Ishikawa (cell line): ENCODE results near the gene GMFB.

ENCODE experiments used
- CEBPB ChIP-seq: IDR thresholded peaks from 2 replicates; pipeline ENCODE4 v1.6.1; 2012
- CREB1 ChIP-seq: IDR thresholded peaks from 2 replicates; pipeline ENCODE4 v1.6.1; 2012; ENCODE audit warnings: low read depth
- EGR1 ChIP-seq: IDR thresholded peaks from 2 replicates; pipeline ENCODE4 v1.6.1; 2012
- EP300 ChIP-seq: IDR thresholded peaks from 2 replicates; pipeline ENCODE4 v1.6.1; 2012; ENCODE audit warnings: borderline replicate concordance
- FOXM1 ChIP-seq: IDR thresholded peaks from 2 replicates; pipeline ENCODE4 v1.6.1; 2012; ENCODE audit warnings: low read depth, borderline replicate concordance
- MAX ChIP-seq: IDR thresholded peaks from 2 replicates; pipeline ENCODE4 v1.6.1; 2012
- NFIC ChIP-seq: IDR thresholded peaks from 2 replicates; pipeline ENCODE4 v1.6.1; 2012
- RAD21 ChIP-seq: IDR thresholded peaks from 2 replicates; pipeline ENCODE4 v1.6.1; 2012; ENCODE audit warnings: low read depth
- REST ChIP-seq: IDR thresholded peaks from 2 replicates; pipeline ENCODE4 v1.6.1; 2012; ENCODE audit warnings: low read depth, mild to moderate bottlenecking
- TAF1 ChIP-seq: IDR thresholded peaks from 2 replicates; pipeline ENCODE4 v1.6.1; 2012; ENCODE audit warnings: low read depth, mild to moderate bottlenecking
- TEAD4 ChIP-seq: IDR thresholded peaks from 2 replicates; pipeline ENCODE4 v1.6.1; 2012
- YY1 ChIP-seq: IDR thresholded peaks from 2 replicates; pipeline ENCODE4 v1.6.1; 2012; ENCODE audit warnings: low read depth

GRCh38 chr14:54428527-54428926, 60.3 kb downstream of the GMFB start:
- TF ChIP-seq FOXM1 (no peak), EP300 (no peak), REST (no peak), YY1 (no peak), MAX (no peak), TAF1 (no peak), CEBPB (no peak), RAD21 (no peak), CREB1 (no peak), EGR1 (no peak), TEAD4 (no peak), NFIC (no peak)
